ENCODE results near the gene NAP1L4. TPM values are rescaled to one million over a fixed set of nuclear protein-coding genes. Genes with fewer than 3 reads are reported as not detected.
"Not testable (repeated sequence)": the region's sequence is repeated elsewhere in the genome, so short reads cannot be mapped to it uniquely, and the experiment has no call there.

NAP1L4 gene
- total RNA-seq, 1 experiment from 2014 or later = 116 TPM

DNA sequence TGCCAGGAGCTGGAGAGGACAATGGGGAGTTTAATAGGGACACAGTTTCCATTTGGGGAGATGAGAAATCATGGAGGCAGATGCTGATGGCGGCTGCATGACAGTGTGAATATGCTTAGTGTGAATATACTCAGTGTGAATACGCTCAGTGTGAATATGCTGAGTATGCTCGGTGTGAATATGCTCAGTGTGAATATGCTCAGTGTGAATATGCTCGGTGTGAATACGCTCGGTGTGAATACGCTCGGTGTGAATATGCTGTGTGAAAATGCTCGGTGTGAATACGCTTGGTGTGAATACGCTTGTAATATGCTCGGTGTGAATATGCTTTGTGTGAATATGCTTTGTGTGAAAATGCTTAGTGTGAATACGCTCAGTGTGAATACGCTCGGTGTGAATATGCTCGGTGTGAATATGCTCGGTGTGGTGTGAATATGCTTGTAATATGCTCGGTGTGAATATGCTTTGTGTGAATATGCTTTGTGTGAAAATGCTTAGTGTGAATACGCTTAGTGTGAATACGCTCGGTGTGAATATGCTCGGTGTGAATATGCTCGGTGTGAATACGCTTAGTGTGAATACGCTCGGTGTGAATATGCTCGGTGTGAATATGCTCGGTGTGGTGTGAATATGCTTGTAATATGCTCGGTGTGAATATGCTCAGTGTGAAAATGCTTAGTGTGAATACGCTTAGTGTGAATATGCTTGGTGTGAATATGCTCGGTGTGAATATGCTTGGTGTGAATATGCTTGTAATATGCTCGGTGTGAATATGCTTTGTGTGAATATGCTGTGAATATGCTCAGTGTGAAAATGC is 54.3 kb downstream of the NAP1L4 start:
- not testable (repeated sequence) for DNase-seq (ENCODE audit: low spot score)

DNA sequence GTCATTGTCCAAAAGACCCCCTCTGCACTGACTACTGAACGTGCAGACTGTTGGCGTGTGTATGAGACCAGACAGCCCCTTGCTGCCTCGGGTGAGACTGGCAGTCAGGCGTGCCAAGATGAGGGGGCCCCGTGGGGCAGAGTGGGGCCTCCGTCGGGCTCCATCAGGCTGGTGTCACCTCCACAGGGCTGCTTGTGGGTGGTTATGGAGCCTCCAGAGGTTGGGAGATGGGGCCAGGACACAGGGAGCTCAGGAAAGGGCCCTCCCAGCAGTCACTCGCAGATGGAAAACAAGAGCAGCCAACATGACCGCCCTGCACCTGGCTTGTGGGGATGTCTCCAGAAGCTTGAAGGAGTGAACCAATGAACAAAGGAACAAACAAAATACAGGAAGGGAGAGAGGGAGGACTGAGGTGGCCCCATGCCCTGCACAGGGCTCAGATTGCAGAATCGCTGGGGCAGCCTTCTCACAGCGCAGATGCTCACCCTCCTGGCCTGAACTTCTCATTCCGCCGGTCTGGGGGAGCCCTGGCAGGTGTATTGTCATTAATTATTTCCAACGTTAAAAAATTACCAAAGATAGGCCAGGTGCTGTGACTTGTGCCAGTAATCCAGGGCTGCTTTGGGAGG is 57.4 kb downstream of the NAP1L4 start:
- DNase-seq (ENCODE audit: low spot score) = no peak

DNA sequence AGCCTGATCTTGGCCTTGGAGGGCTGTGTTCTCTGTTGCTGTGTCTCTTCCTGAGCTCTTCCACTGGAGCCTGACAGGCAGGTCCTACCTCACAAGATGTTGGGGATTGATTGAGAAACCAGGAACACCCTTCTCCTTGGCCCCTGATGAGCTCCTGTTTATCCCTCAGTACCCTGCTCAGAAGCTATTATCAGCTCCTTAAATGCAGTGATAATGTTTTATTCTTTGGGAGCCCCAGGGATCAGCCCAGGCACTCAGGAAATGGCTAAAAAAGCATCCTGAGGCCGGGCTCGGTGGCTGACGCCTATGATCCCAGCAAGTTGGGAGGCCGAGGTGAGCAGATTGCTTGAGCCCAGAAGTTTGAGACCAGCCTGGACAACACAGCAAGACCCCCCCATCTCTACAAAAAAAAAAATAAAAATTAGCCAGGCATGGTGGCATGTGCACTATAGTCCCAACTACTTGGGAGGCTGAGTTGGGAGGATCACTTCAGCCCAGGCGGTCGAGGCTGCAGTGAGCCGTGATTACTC is 58.0 kb downstream of the NAP1L4 start:
- DNase-seq (ENCODE audit: low spot score) = no peak

DNA sequence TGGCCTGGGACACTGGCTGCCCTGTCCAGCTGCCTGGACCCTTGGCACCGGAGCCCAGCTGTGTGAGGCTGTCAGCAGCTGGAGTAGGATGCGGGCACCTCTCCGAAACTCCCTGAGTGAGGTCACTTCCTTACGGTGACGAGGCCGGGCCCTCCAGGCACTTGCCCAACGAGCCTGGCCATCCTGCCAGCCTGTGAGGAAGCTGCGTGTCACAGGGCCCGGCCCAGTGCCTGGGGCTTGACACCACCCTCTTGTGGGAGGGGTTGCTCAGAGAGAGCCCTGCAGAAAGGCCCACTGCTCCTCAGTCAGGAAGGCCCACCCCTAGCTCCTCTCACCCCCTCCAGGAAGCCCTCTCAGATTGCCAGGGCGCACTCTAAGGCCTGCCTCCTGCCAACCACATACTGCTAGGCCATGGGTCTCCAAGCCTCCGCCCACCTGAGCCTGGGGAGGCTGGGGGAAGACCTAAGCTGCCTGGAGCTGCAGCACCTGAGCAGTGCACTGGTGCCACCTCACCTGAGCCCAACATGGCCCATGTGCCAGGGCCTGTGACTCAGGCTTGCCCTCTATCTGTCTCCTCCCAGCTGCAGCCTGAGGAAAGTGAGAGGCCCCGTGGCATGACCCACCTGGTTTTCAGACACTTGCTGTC is 58.6 kb downstream of the NAP1L4 start:
- peak; percentile 90 for DNase-seq (ENCODE audit: low spot score)

DNA sequence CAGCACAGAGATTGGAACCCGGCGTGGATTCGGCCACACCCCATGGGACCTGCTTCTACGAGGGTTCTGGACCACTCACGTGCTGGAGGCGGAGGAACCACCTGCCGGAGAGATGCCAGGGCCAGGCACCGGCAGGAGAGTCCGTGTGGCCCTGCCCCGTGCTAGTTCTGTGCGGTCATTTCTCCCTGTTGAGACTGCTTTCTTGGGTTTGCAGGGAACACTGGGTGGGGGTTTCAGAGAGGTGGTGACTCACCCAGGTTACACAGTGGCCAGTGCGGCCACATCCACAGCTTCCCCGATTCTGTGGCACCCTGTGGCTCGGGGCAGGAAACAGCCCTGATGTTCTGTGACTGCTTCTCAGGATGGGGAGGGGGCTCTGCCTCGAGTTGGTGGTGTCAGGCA is 59.3 kb downstream of the NAP1L4 start:
- DNase-seq (ENCODE audit: low spot score) = peak; percentile 58

DNA sequence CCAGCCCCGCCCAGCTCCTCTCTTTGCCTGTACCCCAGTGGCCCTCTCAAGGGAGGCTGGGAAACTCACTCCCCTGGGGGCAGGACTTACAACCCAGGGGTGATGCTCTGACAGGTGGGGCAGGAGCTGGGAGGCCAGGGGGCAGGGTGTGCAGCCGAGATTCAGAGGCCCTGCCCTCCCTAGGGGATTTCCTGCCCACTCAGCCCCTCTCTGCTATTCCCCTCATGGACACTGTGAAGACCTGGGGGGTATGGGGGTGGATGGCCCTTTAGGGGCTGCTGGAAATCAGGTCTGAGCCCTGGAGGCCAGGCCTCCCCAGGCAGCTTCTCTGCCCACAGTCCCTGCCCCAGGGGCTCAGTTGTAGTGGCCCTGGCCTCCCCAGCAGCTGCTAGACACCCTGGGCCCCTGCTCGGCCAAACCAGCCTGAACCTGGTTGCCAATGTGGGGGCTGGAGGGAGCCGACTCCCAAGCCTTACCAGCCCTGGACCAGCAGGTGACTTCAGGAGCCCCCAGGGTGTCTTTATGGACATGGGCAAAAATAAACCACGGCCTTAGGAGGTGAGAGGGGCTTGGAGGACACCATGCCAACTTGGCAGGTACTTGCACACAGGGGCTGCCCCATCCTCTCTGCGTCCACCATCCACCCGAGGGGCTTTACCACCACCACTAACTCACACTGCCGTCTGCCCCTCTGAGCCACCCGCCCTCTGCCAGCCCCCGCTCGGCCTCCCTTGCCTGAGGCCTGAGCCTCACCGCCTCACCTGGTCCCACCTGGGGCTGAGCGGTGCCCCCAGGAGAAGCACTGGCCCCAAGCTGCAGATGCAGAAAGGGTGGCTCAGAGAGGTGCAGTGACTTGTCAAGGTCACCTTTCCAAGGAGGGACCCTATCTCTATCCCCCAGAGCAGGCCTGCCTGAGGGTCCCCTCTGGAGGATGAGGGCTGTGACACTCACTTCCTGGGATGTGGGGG is 60.1 kb downstream of the NAP1L4 start:
- no peak for DNase-seq (ENCODE audit: low spot score)

DNA sequence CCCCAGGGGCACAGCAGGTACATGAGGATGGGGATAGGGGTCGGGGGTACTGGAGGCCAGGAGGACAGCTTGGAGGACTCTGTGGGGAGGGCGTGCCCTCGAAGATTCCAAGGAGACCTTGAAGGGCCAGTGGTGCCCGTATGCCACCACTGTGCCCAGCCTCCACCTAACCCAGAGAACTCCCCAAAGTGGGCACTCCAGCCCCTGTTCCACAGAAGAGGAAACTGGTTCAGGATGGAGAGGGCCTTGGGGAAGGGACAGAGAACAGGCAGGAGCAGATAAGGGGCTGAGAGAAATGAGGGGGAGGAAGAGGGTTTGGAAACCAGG is 60.7 kb downstream of the NAP1L4 start:
- DNase-seq (ENCODE audit: low spot score) = no peak

DNA sequence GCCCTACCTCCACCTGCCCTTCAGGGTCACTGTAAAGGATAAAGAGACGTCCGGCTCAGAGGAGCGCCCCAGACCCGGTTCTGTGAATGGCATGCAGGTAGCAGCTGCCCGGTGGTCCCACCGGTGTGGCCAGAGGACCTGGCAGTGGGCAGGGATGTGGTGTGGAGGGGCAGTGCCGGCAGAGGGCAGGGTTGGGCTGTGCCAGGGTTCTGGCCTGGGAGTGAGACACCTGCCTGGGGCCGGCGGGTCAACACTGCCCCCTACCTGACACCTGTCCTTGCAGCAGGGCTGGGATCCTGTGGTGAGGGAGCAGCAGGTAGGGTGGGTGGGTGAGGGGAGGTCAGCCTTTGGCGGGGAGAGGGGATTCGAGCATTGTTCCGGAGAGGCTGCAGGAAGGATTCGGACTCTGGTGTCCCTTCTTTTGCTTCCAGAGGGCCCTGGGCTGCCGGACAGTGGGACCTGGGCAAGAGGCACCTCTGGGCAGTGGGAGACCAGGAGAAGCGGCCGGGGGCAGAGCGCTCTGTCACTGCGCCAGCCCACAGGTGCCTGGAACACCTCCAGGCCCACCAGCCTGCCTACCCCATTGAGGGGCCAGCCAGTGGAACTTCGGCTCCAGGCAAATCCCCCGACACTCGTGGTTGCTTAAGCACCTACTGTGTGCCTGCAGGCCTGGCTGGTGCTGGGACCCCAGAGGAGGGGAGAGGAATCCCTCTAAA is 61.3 kb downstream of the NAP1L4 start:
- DNase-seq (ENCODE audit: low spot score) = peak; percentile 97

DNA sequence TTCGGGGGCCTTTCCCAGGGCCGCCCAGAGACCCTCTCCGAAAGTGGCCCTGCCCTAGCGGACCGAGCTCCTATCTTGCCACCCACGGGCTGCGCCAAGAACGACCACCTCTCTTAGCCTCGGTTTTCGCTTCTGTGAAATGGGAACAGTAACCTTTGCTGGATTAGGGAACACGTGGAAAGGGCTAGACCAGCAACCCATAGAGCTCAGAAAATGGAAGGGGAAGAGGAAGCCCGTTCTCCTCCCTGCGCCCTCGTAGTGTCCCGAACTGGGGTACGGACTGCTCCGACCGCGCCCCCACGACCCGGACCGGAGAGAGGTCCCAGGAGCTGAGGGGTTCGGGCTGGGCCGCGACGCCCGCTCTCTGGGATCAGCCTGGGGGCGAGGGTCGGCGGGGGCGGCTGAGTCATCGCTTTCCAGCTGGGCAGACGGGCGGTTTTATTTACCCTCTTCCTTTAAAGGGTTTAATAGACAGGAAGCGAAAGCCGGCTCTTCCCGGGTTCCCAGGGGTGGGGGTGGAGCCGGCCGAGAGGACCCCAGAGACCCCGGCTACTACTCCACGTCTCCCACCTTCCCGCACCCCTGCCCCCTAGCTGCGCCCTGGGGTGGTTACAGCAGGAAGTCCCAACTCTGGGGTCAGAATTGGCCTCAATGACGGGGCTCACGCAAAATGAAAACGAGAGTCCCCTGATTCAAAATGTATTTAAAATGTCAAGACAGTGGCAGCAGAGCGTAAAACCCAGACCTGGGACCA is 62.0 kb downstream of the NAP1L4 start:
- DNase-seq (ENCODE audit: low spot score) = peak; percentile 88

DNA sequence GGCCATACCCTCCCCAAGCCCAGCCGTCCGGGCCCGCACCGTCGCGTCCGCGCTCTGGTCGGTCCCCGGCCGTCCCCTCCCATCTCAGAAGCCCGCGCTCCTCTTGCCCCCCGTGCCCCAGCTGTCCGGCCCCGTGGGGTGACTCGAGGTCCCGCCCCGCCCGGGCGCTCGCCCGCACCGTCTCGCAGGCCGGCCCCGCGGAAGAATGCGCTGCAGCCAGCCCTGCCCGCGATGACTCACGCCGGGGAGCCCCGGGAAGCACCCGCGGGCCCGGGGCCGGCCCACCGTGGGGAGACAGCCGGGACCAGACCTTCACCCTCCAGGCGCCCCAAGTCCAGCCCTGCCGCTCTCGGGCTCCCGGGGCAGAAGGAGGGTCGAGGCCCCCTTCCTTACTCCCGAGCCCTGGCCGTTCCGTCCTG is 62.6 kb downstream of the NAP1L4 start:
- peak; percentile 91 for DNase-seq (ENCODE audit: low spot score)

DNA sequence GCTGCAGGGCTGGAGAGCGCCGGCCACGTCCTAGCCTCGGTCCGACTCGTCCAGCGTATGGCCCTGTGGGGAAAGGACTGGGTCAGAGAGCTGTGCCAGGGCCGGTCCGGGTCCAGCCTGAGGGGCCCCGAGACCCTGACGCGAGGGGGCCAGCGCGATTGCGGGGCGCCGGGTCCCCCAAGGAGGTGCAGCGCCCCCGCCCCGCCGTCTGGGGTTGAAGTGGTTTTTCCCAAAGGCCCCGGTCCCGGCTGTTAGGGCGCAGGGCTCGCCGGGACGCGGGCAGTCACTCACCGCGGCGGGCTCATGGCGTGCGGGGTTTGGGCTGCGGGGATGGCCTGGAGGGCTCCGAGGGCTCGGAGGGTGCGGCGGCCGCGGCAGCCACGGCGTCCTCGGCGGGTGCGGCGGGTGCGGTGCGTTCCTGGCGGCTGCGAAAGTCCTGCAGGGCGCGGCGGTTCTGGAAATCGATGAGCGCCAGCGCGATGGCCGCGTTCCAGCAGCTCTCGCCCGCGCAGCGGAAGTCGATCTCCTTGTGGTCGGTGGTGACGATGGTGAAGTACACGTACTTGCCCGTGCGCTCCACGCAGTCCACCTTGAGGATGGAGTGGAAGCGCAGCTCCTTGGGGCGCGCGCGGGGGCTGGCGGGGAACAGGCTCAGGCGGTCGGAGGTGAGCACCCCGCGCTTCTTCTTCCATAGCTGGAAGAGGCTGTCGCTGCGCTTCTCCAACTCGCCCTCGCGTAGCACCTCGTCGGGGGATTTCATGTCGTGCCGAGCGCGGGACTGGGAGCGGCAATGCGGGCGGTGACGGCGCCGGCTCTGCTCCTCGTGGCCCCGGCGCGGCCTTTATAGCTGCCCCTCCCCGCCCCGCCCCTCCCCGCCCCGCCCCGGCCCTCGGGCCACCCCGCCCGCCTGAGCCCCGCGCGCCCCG is 63.3 kb downstream of the NAP1L4 start, which contains the start of gene PHLDA2:
PHLDA2 (minus strand) TSS at position 816 of the 926 bp plus-strand sequence; CDS start at position 760, 56 bp downstream.
- DNase-seq (ENCODE audit: low spot score) = peak; percentile 86

DNA sequence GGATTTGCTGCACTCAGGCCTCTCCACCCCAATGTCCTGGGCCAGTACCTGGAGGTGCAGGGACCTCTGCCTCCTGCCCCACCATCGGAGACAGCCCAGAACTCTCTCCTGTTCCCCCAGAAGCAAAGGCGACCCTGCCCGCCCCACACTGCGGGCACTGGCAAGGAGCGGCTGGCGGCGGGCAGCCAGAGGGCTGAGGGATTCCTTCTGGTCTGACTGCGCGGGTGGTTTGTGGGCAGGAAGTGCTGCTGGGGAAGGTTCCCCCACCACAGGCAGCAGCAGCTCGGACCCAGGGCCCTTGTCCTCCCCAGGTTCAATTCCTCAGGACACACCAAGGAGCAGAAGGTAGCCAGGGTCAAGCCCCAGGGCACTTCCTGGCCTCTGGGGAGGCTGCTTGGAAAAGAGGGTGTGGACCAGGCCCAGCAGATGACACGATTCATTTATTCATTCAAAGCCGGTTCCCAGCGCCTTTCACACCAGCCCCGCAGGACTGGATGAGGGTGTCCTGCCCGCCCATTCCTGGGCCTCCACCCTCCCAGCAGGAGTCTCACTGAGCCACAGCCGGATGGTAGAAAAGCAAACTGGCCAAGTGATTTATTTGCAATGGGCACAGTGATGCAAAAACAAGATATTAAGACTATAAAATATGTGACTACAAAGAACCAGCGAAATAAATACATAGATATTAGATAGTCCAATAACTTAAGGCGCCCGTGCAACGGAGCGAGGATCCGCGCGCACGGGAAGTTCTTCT is 64.1 kb downstream of the NAP1L4 start:
- peak; percentile 73 for DNase-seq (ENCODE audit: low spot score)

DNA sequence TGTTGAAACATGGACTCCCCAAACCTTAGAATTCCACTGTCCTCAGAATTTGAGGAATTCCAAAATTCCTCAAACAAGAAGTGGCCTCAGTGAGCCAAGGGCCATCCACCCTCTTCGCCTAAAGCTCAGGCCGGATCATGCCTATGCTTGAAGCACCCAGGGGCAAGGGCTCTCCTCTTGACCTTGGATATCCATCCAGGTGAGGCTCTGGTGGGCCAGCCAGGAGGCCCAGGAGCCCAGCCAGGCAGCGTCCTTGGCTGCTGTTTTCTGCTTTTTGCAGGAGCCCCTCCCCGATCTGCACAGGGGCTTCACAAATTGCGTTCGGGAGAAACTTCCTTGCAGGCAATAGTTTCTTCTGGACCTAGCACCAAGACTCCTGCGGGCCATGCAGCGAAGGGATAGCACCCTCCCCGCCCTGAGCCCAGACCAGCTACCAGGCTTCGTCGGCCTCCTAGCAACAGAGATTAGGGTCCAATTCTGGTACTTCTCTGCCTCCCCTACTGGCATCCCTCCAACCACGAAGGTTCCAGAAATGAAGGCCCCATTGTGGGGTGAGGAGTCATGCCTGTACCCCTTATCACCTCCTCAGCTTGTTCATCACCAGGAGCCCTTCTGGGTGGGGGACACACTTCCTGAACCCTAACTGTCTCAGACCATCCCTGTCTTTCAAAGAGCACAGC is 64.9 kb downstream of the NAP1L4 start:
- peak; percentile 50 for DNase-seq (ENCODE audit: low spot score)

DNA sequence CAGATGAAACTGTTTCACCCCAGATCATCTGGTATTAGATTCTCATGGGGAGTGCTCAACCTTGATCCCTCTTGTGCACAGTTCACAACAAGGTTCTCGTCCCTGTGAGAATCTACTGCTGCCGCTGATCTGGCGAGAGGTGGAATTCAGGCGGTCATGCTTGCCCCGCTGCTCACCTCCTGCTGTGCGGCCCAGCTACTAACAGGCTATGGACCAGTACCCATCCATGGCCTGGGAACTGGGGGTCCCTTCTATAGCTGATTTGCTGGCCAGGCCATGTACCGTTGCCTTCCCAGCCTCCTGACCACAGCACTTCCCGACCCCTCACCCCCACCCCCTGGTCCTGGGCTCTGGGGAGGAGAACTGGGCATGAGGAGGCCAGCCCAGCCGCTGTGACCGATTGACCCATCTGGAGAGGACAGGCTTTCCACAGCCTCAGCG is 65.5 kb downstream of the NAP1L4 start:
- DNase-seq (ENCODE audit: low spot score) = peak; percentile 65

DNA sequence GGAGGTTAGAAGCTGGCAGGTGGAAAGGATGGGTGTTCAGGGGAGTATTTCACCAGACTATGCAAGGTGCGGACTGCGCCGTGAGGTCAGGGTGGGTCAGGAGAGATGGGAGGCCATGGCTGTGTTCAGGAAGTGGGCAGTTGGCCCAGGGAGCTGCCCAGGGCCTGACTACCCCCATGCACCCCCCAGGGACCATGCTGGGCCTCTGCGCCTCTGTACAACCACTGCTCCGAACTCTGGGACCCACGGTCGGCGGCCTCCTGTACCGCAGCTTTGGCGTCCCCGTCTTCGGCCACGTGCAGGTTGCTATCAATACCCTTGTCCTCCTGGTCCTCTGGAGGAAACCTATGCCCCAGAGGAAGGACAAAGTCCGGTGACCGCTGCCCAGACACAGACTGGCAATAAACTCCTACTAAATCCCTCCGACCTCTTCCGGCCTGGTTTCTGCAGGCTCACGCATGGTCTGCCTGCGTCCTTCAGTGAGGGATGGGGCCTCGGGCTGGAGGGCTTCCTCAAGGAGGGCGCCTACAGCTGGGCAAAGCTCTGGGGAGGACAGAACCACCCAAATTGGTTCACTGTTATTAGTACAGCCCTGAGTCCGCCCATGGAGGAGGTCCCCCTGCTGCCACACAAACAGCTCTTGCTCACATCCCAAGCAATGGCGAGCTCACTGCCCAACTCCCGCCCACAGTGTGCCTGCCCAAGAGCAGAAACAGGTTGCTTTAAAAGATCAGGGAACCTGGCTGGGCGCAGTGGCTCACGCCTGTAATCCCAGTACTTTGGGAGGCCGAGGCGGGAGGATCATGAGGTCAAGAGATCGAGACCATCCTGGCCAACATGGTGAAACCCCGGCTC is 67.1 kb downstream of the NAP1L4 start:
- peak; percentile 73 for DNase-seq (ENCODE audit: low spot score)

DNA sequence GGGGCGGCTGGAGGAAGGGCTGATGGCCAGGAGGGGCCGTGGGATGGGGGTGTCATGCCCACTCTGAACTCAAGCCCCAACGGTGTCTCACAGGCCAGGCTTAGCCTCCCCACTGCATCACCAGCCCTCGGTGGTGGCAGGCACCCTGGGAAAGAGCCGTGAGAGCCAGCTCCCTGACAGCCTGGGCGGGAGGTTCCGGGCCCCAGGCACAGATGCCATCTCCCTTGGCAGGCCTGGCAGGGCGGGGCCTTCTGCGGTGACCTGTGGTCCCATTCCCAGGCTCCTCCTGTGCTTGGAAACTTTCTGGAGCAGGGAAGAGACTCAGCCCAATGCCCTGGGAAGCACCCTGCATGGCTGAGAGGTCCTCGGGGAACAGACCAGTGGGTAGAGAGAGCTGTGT is 67.7 kb downstream of the NAP1L4 start:
- peak; percentile 95 for DNase-seq (ENCODE audit: low spot score)

Data from HT-29 (cell line).